Thyroid gland (tissue), 4 donors: Measurements from ENCODE around the gene HOXC6. TPM values are rescaled to one million over a fixed set of nuclear protein-coding genes. Genes with fewer than 3 reads are reported as not detected.

Experiments
- DNase-seq, 2 donors: peaks; one replicate each; pipeline ENCODE4 v3.0.0-alpha.2; 2019
- H3K27ac ChIP-seq, 3 donors: fragments of 200-600 bp; sonication (generic); 1 replicate in 2 of 3; 2 replicates in 1 of 3; pipeline ENCODE4 v1.5.1; 2016 to 2019; ENCODE audit warnings: mild to moderate bottlenecking in 1 of 3, moderate library complexity in 1 of 3
- H3K27me3 ChIP-seq: fragments of 200-600 bp; sonication (generic); one replicate; pipeline ENCODE4 v1.5.1; 2019
- H3K36me3 ChIP-seq, 2 donors: fragments of 200-600 bp; sonication (generic); one replicate each; pipeline ENCODE4 v1.5.1; 2016 to 2019
- H3K4me1 ChIP-seq, 2 donors: fragments of 200-600 bp; sonication (generic); one replicate each; pipeline ENCODE4 v1.5.1; 2017 to 2019
- H3K4me3 ChIP-seq, 3 donors: fragments of 200-600 bp; sonication (generic); replicated peaks in 1 of 3; 1 replicate in 2 of 3; 2 replicates in 1 of 3; pipeline ENCODE4 v1.5.1; 2016; ENCODE audit warnings: mild to moderate bottlenecking in 1 of 3
- H3K9me3 ChIP-seq: fragments of 200-600 bp; sonication (generic); one replicate; pipeline ENCODE4 v1.5.1; 2017
- CTCF ChIP-seq, 6 experiments: fragments of 200-600 bp in 3 of 6; fragments of 450-650 bp in 3 of 6; sonication (generic) in 3 of 6; IDR thresholded peaks; one replicate each; pipeline ENCODE4 v1.5.1; 2016 to 2019; ENCODE audit warnings: antibody characterized with exemption in 6 of 6, mild to moderate bottlenecking in 2 of 6, inconsistent platforms in 1 of 6, moderate library complexity in 1 of 6
- POLR2A ChIP-seq, 2 donors: fragments of 450-650 bp; IDR thresholded peaks; one replicate each; pipeline ENCODE4 v1.6.1; 2017; ENCODE audit warnings: antibody characterized with exemption in 2 of 2, mild to moderate bottlenecking in 2 of 2, moderate library complexity in 1 of 2
- WGBS, 2 donors: methylation state at CpG; one replicate each; pipeline ENCODE4 v1.1.5; 2017; 5-methylcytosine and 5-hydroxymethylcytosine counted together
- intact Hi-C: fragments of 100-400 bp; cut with DNase I; formaldehyde crosslinking; loops from one replicate; pipeline ENCODE4 v1.15.1; 2023
- total RNA-seq, 4 donors: library from RNA; depleted of rRNA; stranded (reverse); fragments of >200 nt; gene quantifications; one replicate each; pipeline ENCODE4 v1.2.3, GENCODE V29; 2016

HOXC6 gene
- total RNA-seq, 4 donors from 2014 or later: not detected

DNA sequence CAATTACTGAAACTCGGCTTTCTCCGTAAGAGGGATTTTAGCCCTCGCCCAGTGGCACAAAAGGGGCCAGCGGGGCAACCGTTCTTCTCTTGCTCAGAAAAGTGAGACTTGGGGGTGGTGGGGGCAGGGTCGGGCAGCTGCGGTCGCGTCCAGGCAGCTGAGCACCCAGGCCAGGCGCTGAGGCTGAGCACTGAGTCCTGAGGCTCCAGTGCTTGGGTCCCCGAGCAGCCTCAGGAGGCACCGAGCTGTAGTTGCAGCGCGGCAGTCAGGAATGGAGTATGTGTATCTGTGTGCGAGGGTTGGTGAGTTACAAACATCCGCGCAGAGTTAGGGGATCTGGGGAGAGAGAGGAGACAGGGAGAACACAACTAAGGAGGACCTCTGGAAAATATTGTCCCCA lies 4.1 kb upstream of the HOXC6 start:
- Histone ChIP-seq H3K27ac (no peak overlapping the region), H3K4me3 (no peak overlapping the region), H3K4me1 (peaks cover 0 to 15% of the 10 kb centered on the region in 2 donors), H3K27me3 (peaks cover 75% of the 10 kb centered on the region), H3K9me3 (no peaks in the 10 kb centered on the region), H3K36me3 (no peaks in the 10 kb centered on the region)
- TF ChIP-seq CTCF (IDR thresholded peaks at IDR 0.05) (no peak), POLR2A (IDR thresholded peaks at IDR 0.05) (no peak)
- WGBS, 2 donors: 17 to 20% methylated on average over 17 of the region's 17 CpGs
- no peak for DNase-seq
- intact Hi-C loops: no loop called here

DNA sequence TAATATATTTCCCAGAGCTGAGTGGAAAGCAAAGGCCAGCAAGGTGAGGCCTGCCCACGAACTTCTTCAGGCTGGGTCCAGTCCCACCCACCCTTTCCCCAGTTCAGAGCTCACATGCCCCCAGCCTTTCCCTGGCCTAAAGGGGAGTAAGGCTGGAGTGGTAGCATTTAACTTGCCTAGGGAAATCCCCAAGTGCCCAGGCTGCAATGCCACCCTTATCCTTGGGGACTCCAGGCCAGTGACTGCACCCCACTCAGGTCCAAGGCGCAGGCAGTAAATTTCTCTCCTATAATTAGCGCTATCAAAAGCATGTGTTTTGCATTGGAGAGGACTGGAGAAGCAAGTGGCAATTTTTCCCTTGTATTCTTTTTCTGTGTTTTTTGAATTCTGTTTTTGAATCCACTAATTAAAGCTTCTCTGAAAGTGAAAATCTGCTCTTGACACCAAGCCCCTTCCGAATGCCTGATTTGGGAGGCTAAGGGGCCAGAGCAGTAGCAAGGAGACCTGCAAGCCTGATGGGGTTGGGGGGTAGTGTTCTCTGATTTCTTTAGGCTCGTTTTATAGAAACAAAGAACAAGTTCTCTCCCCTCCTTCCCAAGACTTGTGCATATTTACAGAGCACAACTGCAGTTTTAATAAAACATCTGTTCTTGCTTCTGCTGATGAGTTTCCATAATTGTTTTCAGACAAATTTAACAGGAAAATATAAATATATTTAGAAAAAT lies 3.5 kb upstream of the HOXC6 start:
- Histone ChIP-seq H3K27ac (no peak overlapping the region), H3K27me3 (peaks cover 80% of the 10 kb centered on the region), H3K4me3 (no peak overlapping the region), H3K36me3 (no peaks in the 10 kb centered on the region), H3K4me1 (peaks cover 0 to 10% of the 10 kb centered on the region in 2 donors), H3K9me3 (no peaks in the 10 kb centered on the region)
- no peak for TF ChIP-seq POLR2A (IDR thresholded peaks at IDR 0.05)
- no peak for TF ChIP-seq CTCF (IDR thresholded peaks at IDR 0.05)
- WGBS, 2 donors: 19 to 39% methylated on average over 5 of the region's 5 CpGs
- intact Hi-C loops: no loop called here
- DNase-seq: no peak

GRCh38 chr12:54025499-54026405 lies 2.5 kb upstream of the HOXC6 start:
- WGBS, 2 donors: 10 to 25% methylated on average over 7 of the region's 7 CpGs
- intact Hi-C loops: no loop called here
- Histone ChIP-seq H3K27ac (no peak overlapping the region), H3K27me3 (peaks cover 76% of the 10 kb centered on the region), H3K4me3 (no peak overlapping the region), H3K36me3 (no peaks in the 10 kb centered on the region), H3K9me3 (no peaks in the 10 kb centered on the region), H3K4me1 (peaks cover 0 to 6% of the 10 kb centered on the region in 2 donors)
- TF ChIP-seq CTCF (IDR thresholded peaks at IDR 0.05): no peak
- no peak for TF ChIP-seq POLR2A (IDR thresholded peaks at IDR 0.05)
- no peak for DNase-seq

- Histone ChIP-seq H3K27ac (no peak overlapping the region), H3K4me1 (peaks cover 0 to 10% of the 10 kb centered on the region in 2 donors), H3K4me3 (no peak overlapping the region), H3K36me3 (no peaks in the 10 kb centered on the region), H3K27me3 (peaks cover 77% of the 10 kb centered on the region), H3K9me3 (no peaks in the 10 kb centered on the region)
- no peak for DNase-seq
- TF ChIP-seq CTCF (IDR thresholded peaks at IDR 0.05) (no peak), POLR2A (IDR thresholded peaks at IDR 0.05) (no peak)
- WGBS, 2 donors: 15 to 26% methylated on average over 22 of the region's 22 CpGs
- intact Hi-C loops: no loop called here
Measured at GRCh38 chr12:54026640-54027441, 1.4 kb upstream of the HOXC6 start.
